Testis (tissue), 2 donors: ENCODE measurements around the gene RGS13.

Source experiments
- POLR2A ChIP-seq: fragments of 450-650 bp; IDR thresholded peaks from one replicate; pipeline ENCODE4 v1.6.1; 2017; ENCODE audit warnings: antibody characterized with exemption, mild to moderate bottlenecking, moderate library complexity
- TF ChIP-seq, protein P1 (sequence below), 3 experiments: fragments of 450-650 bp in 2 of 3; fragments of 200-600 bp in 1 of 3; sonication (generic) in 1 of 3; IDR thresholded peaks; one replicate each; pipeline ENCODE4 v1.5.1; 2016 to 2019; ENCODE audit warnings: antibody characterized with exemption in 3 of 3, mild to moderate bottlenecking in 2 of 3, moderate library complexity in 1 of 3

DNA sequence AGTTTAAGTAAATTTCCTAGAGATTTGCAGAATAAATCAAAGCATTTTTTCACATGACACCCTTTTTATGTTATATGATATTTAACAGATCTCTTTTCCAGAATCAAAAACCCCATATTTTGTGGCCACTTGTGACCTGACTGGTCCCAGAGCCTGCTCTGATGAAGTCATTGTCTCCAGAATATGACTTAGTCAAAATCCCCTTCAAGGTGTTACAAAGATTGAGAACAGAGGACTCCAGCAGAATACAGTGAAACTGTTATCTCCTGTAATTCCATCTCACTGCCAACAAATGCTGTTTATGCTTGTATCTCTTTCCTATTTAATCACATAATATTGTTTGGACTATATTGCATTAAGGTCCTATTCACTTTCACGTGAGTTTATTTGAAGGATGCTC, 34.8 kb upstream of the RGS13 start:
- TF ChIP-seq POLR2A: no peak
- TF ChIP-seq, protein P1, sequence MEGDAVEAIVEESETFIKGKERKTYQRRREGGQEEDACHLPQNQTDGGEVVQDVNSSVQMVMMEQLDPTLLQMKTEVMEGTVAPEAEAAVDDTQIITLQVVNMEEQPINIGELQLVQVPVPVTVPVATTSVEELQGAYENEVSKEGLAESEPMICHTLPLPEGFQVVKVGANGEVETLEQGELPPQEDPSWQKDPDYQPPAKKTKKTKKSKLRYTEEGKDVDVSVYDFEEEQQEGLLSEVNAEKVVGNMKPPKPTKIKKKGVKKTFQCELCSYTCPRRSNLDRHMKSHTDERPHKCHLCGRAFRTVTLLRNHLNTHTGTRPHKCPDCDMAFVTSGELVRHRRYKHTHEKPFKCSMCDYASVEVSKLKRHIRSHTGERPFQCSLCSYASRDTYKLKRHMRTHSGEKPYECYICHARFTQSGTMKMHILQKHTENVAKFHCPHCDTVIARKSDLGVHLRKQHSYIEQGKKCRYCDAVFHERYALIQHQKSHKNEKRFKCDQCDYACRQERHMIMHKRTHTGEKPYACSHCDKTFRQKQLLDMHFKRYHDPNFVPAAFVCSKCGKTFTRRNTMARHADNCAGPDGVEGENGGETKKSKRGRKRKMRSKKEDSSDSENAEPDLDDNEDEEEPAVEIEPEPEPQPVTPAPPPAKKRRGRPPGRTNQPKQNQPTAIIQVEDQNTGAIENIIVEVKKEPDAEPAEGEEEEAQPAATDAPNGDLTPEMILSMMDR (IDR thresholded peaks at IDR 0.05): no peak
